CD14-positive monocyte (primary cell): ENCODE results near the gene PRH1. TPM values are rescaled to one million over a fixed set of nuclear protein-coding genes. Genes with fewer than 3 reads are reported as not detected.

Source experiments
- DNase-seq, 3 donors: peaks; one replicate each; pipeline ENCODE4 v3.0.0-alpha.2; 2011 to 2022
- H2AFZ ChIP-seq: 2 replicates; pipeline ENCODE4 v1.6.0; 2012; ENCODE audit warnings: mild to moderate bottlenecking, low read depth, low read length, inconsistent platforms; ENCODE audit not compliant: insufficient read depth, poor library complexity, severe bottlenecking
- H3K27ac ChIP-seq, 2 donors: 1 replicate in 1 of 2; 2 replicates in 1 of 2; pipeline ENCODE4 v1.5.1; 2012 to 2013; ENCODE audit warnings: low read length in 2 of 2, control low read depth in 1 of 2, inconsistent platforms in 1 of 2, low read depth in 1 of 2, mild to moderate bottlenecking in 1 of 2
- H3K27me3 ChIP-seq, 2 donors: one replicate each; pipeline versions ENCODE4 v1.6.0 to v1.6.1; 2011 to 2013; ENCODE audit warnings: low read length in 2 of 2; ENCODE audit not compliant: control insufficient read depth in 2 of 2, insufficient read depth in 2 of 2
- H3K36me3 ChIP-seq, 2 donors: replicated peaks in 1 of 2; 1 replicate in 1 of 2; 2 replicates in 1 of 2; pipeline versions ENCODE4 v1.5.1 to v1.6.1; 2012 to 2013; ENCODE audit warnings: low read length in 2 of 2, control low read depth in 1 of 2, inconsistent platforms in 1 of 2, mild to moderate bottlenecking in 1 of 2; ENCODE audit not compliant: insufficient read depth in 2 of 2, control insufficient read depth in 1 of 2
- H3K4me1 ChIP-seq, 2 donors: 1 replicate in 1 of 2; 2 replicates in 1 of 2; pipeline versions ENCODE4 v1.5.1 to v1.6.1; 2012 to 2013; ENCODE audit warnings: low read length in 2 of 2, control low read depth in 1 of 2, inconsistent platforms in 1 of 2, mild to moderate bottlenecking in 1 of 2, moderate library complexity in 1 of 2; ENCODE audit not compliant: insufficient read depth in 2 of 2, control insufficient read depth in 1 of 2
- H3K4me2 ChIP-seq: replicated peaks from 2 replicates; pipeline ENCODE3; 2012; ENCODE audit warnings: low read length, moderate library complexity, mild to moderate bottlenecking; ENCODE audit not compliant: poor library complexity, severe bottlenecking; ENCODE audit errors: extremely low read depth
- H3K4me3 ChIP-seq, 3 experiments: fragments of 200-600 bp in 1 of 3; sonication (generic) in 1 of 3; replicated peaks in 1 of 3; 1 replicate in 2 of 3; 2 replicates in 1 of 3; pipeline ENCODE4 v1.5.1; 2011 to 2013; ENCODE audit warnings: low read length in 3 of 3, mild to moderate bottlenecking in 3 of 3, control low read depth in 2 of 3, low read depth in 2 of 3, inconsistent platforms in 1 of 3, moderate library complexity in 1 of 3
- H3K79me2 ChIP-seq: 2 replicates; pipeline ENCODE4 v1.6.0; 2012; ENCODE audit warnings: mild to moderate bottlenecking, control low read depth, inconsistent platforms, low read length, moderate library complexity; ENCODE audit not compliant: insufficient read depth
- H3K9ac ChIP-seq: 2 replicates; pipeline ENCODE4 v1.6.0; 2017; ENCODE audit warnings: low read length, mild to moderate bottlenecking; ENCODE audit not compliant: insufficient read depth, poor library complexity, severe bottlenecking
- H3K9me3 ChIP-seq, 2 donors: replicated peaks in 1 of 2; 1 replicate in 1 of 2; 2 replicates in 1 of 2; pipeline versions ENCODE4 v1.5.1 to v1.6.1; 2012 to 2013; ENCODE audit warnings: low read length in 2 of 2, control low read depth in 1 of 2; ENCODE audit not compliant: control insufficient read depth in 1 of 2, insufficient read depth in 1 of 2
- H4K20me1 ChIP-seq: 2 replicates; pipeline ENCODE4 v1.6.0; 2012; ENCODE audit warnings: mild to moderate bottlenecking, low read length, control low read depth, moderate library complexity; ENCODE audit not compliant: insufficient read depth
- H3K27ac Mint-ChIP-seq, 7 donors: one replicate each; pipeline ENCODE4 v1.8.0; 2020; ENCODE audit warnings: mild to moderate bottlenecking in 7 of 7, mixed read lengths in 7 of 7, moderate library complexity in 6 of 7, inconsistent platforms in 2 of 7
- H3K27me3 Mint-ChIP-seq, 3 donors: one replicate each; pipeline ENCODE4 v1.8.0; 2021 to 2022; ENCODE audit warnings: low read depth in 3 of 3, mild to moderate bottlenecking in 3 of 3, mixed read lengths in 3 of 3, moderate library complexity in 3 of 3, inconsistent platforms in 1 of 3
- H3K36me3 Mint-ChIP-seq, 2 donors: one replicate each; pipeline ENCODE4 v1.8.0; 2020; ENCODE audit warnings: mixed read lengths in 2 of 2, inconsistent platforms in 1 of 2, mild to moderate bottlenecking in 1 of 2
- H3K4me1 Mint-ChIP-seq: one replicate; pipeline ENCODE4 v1.8.0; 2020; ENCODE audit warnings: mild to moderate bottlenecking, mixed read lengths
- H3K4me3 Mint-ChIP-seq, 2 donors: one replicate each; pipeline ENCODE4 v1.8.0; 2020; ENCODE audit warnings: mild to moderate bottlenecking in 2 of 2, mixed read lengths in 2 of 2, moderate library complexity in 1 of 2
- H3K9me3 Mint-ChIP-seq, 7 donors: one replicate each; pipeline ENCODE4 v1.8.0; 2020 to 2022; ENCODE audit warnings: mixed read lengths in 7 of 7, mild to moderate bottlenecking in 6 of 7, moderate library complexity in 6 of 7, inconsistent platforms in 2 of 7
- CTCF ChIP-seq: fragments of 200-600 bp; IDR thresholded peaks from one replicate; pipeline ENCODE4 v1.8.0; 2022; ENCODE audit warnings: antibody characterized with exemption, mild to moderate bottlenecking
- WGBS: methylation state at CpG from one replicate; pipeline ENCODE4 v1.1.5; 2013; ENCODE audit warnings: missing lambda C conversion rate; ENCODE audit not compliant: insufficient coverage; 5-methylcytosine and 5-hydroxymethylcytosine counted together
- intact Hi-C, 2 donors: fragments of 100-400 bp; cut with micrococcal nuclease; formaldehyde crosslinking; loops; one replicate each; pipeline versions ENCODE4 v1.15.0 to v1.15.1; 2023
- polyA plus RNA-seq, 3 donors: library from polyadenylated mRNA; depleted of rRNA in 1 of 3; unstranded in 2 of 3; stranded (reverse) in 1 of 3; fragments of 300-500 nt in 2 of 3; fragments of >200 nt in 1 of 3; fragmentation: Illumina TruSeq in 2 of 3; gene quantifications; 1 replicate in 2 of 3; 2 replicates in 1 of 3; pipeline ENCODE4 v1.2.3, GENCODE V29; 2012 to 2021

Gene PRH1
- polyA plus RNA-seq, 3 donors = 1.9 to 3.5 (median 2.9) TPM

GRCh38 chr12:10904686-10905085, 20.6 kb upstream of the PRH1 start:
- Mint-ChIP-seq H3K27ac (no peak overlapping the region), H3K4me1 (no peaks in the 10 kb centered on the region), H3K9me3 (peaks cover 2 to 38% (median 30%) of the 10 kb centered on the region in 7 donors), H3K36me3 (peaks cover 2 to 14% of the 10 kb centered on the region in 2 donors), H3K4me3 (no peak overlapping the region), H3K27me3 (peaks cover 0 to 1% (median 0%) of the 10 kb centered on the region in 3 donors)
- Histone ChIP-seq H4K20me1 (no peaks in the 10 kb centered on the region), H3K9me3 (peaks cover 23 to 25% of the 10 kb centered on the region in 2 donors), H3K4me1 (no peaks in the 10 kb centered on the region), H3K36me3 (no peaks in the 10 kb centered on the region), H3K27ac (no peak overlapping the region), H2AFZ (no peak overlapping the region), H3K9ac (no peak overlapping the region), H3K4me2 (no peak overlapping the region), H3K4me3 (no peak overlapping the region), H3K27me3 (no peaks in the 10 kb centered on the region), H3K79me2 (no peaks in the 10 kb centered on the region)
- DNase-seq = no peak
- WGBS = 80% methylated on average over 1 of the region's 4 CpGs
- TF ChIP-seq CTCF = no peak
- intact Hi-C loops = no loop called here

- Histone ChIP-seq H3K79me2 (no peaks in the 10 kb centered on the region), H3K4me1 (no peaks in the 10 kb centered on the region), H3K4me2 (no peak overlapping the region), H3K36me3 (no peaks in the 10 kb centered on the region), H2AFZ (no peak overlapping the region), H4K20me1 (no peaks in the 10 kb centered on the region), H3K27ac (no peak overlapping the region), H3K4me3 (no peak overlapping the region), H3K9me3 (peaks cover 25 to 27% of the 10 kb centered on the region in 2 donors), H3K27me3 (no peaks in the 10 kb centered on the region), H3K9ac (no peak overlapping the region)
- TF ChIP-seq CTCF = no peak
- DNase-seq = no peak
- H3K27me3 Mint-ChIP-seq = peaks cover 0 to 1% (median 0%) of the 10 kb centered on the region in 3 donors
- intact Hi-C loops = no loop called here
- H3K4me1 Mint-ChIP-seq = no peaks in the 10 kb centered on the region
- peaks cover 2 to 40% (median 37%) of the 10 kb centered on the region in 7 donors for H3K9me3 Mint-ChIP-seq
- no CpG with 5 or more reads among the region's 1 CpG for WGBS
- no peak overlapping the region for H3K27ac Mint-ChIP-seq
- H3K36me3 Mint-ChIP-seq = peaks cover 2 to 14% of the 10 kb centered on the region in 2 donors
- H3K4me3 Mint-ChIP-seq = no peak overlapping the region
These were observed 17.4 kb upstream of the PRH1 start for GRCh38 chr12:10901427-10901826.
